Measurements from ENCODE around the gene CARHSP1. TPM values are rescaled to one million over a fixed set of nuclear protein-coding genes. Genes with fewer than 3 reads are reported as not detected.

CARHSP1 gene
- polyA plus RNA-seq, 2 of the 4 experiments (the other 2 are of a cell fraction): 53.9 to 172 TPM

- no peak for DNase-seq (ENCODE audit: low read depth in 1 of 2, low spot score in 1 of 2)
- WGBS (ENCODE audit: missing lambda C conversion rate): 90% methylated on average over 11 of the region's 11 CpGs
- CTCF ChIA-PET: interaction anchor here (3.4 kb wide), 1 partner anchor 13 kb away, joined by 14 read pairs; no protein-coding TSS in a partner anchor
Observed at GRCh38 chr16:8808613-8809353, 60.0 kb downstream of the CARHSP1 start.

GRCh38 chr16:8808009-8808408 lies 60.8 kb downstream of the CARHSP1 start:
- Histone ChIP-seq H3K4me1 (no peaks in the 10 kb centered on the region), H3K4me3 (no peak overlapping the region), H3K27ac (no peak overlapping the region), H3K9me3 (no peaks in the 10 kb centered on the region), H3K4me2 (no peak overlapping the region)
- CTCF ChIA-PET: no interaction called here
- DNase-seq (ENCODE audit: low read depth in 1 of 2, low spot score in 1 of 2) (no peak), ATAC-seq (no peak), FAIRE-seq (no peak)
- POLR2A ChIA-PET: no interaction called here
- TF ChIP-seq BCL3 (IDR thresholded peaks at IDR 0.05) (no peak), SREBF2 (IDR thresholded peaks at IDR 0.05) (no peak), RARB (CRISPR knock-in tag; IDR thresholded peaks at IDR 0.05) (no peak), JUNB (IDR thresholded peaks at IDR 0.05) (no peak), CTCF (IDR thresholded peaks at IDR 0.05) (no peak), RFX5 (IDR thresholded peaks at IDR 0.05) (no peak), JUN (IDR thresholded peaks at IDR 0.05) (no peak), E2F6 (IDR thresholded peaks at IDR 0.05; ENCODE audit: borderline replicate concordance, low read depth) (no peak), NFE2L2 (conservative IDR thresholded peaks at IDR 0.05; ENCODE audit: low read length) (no peak), MAFK (IDR thresholded peaks at IDR 0.05; ENCODE audit: partially characterized antibody) (no peak), RNF2 (IDR thresholded peaks at IDR 0.05; ENCODE audit: borderline replicate concordance, low read depth) (no peak), CBX2 (IDR thresholded peaks at IDR 0.05; ENCODE audit: borderline replicate concordance, low read depth) (no peak), FOSB (CRISPR knock-in tag; IDR thresholded peaks at IDR 0.05) (no peak), HOXB13 (CRISPR knock-in tag; IDR thresholded peaks at IDR 0.05; ENCODE audit: low read depth) (no peak), HOXA7 (CRISPR knock-in tag; IDR thresholded peaks at IDR 0.05) (no peak)
- WGBS (ENCODE audit: missing lambda C conversion rate): 90% methylated on average over 3 of the region's 3 CpGs

More at GRCh38 chr16:8808613-8809353, 60.0 kb downstream of the CARHSP1 start:
- no peak overlapping the region for H3K27ac ChIP-seq
- H3K4me3 ChIP-seq: no peak overlapping the region
- no peak for FAIRE-seq
- H3K4me1 ChIP-seq: no peaks in the 10 kb centered on the region
- POLR2A ChIA-PET: interaction anchor here (0.6 to 1.6 kb wide), 2 partner anchors 60 to 63 kb away, joined by 3 to 6 read pairs; partner anchors contain the start of gene CARHSP1
- TF ChIP-seq JUNB (IDR thresholded peaks at IDR 0.05): no peak
- no peak for ATAC-seq
- H3K9me3 ChIP-seq: no peaks in the 10 kb centered on the region
- H3K4me2 ChIP-seq: no peak overlapping the region

- DNase-seq (ENCODE audit: low read depth in 1 of 2, low spot score in 1 of 2) (no peak), FAIRE-seq (no peak), ATAC-seq (no peak)
- WGBS (ENCODE audit: missing lambda C conversion rate): 94% methylated on average over 5 of the region's 5 CpGs
- TF ChIP-seq CBX8 (IDR thresholded peaks at IDR 0.05) (no peak), ZNF302 (CRISPR knock-in tag; IDR thresholded peaks at IDR 0.05) (no peak), RCOR1 (IDR thresholded peaks at IDR 0.05; ENCODE audit: low read depth, low read length) (no peak), NPAS2 (CRISPR knock-in tag; IDR thresholded peaks at IDR 0.05; ENCODE audit: borderline replicate concordance) (no peak), CHD4 (IDR thresholded peaks at IDR 0.05; ENCODE audit: borderline replicate concordance) (no peak), ATOH8 (CRISPR knock-in tag; IDR thresholded peaks at IDR 0.05; ENCODE audit: low read depth) (no peak), NR3C1 (IDR thresholded peaks at IDR 0.05) (no peak), EP300 (IDR thresholded peaks at IDR 0.05) (no peak), EHF (CRISPR knock-in tag; IDR thresholded peaks at IDR 0.05) (no peak)
- Histone ChIP-seq H3K9me3 (no peaks in the 10 kb centered on the region), H3K27ac (no peak overlapping the region), H3K4me3 (no peak overlapping the region), H3K4me1 (no peaks in the 10 kb centered on the region), H3K4me2 (no peak overlapping the region)
- ChIA-PET POLR2A (interaction anchor here (0.6 kb wide), 1 partner anchor 10 kb away, joined by 4 read pairs; no protein-coding TSS in a partner anchor), CTCF (interaction anchor here (0.7 to 1.1 kb wide), 2 partner anchors 9 to 1929 kb away, joined by 3 read pairs; no protein-coding TSS in a partner anchor)
Observed at GRCh38 chr16:8807189-8807588, 61.6 kb downstream of the CARHSP1 start.
